GM23338 (cell line): ENCODE data around the gene IFT52. TPM values are rescaled to one million over a fixed set of nuclear protein-coding genes. Genes with fewer than 3 reads are reported as not detected.

Source experiments
- ATAC-seq: fragments of 200-7000 bp; cut with Tn5 transposase; 3 replicates; pipeline ENCODE4 v1.9.1; 2020
- DNase-seq: peaks from one replicate; pipeline ENCODE4 v3.0.0-alpha.2; 2015; ENCODE audit warnings: low spot score
- H2AFZ ChIP-seq: fragments of 200-600 bp; sonication (generic); 2 replicates; pipeline ENCODE4 v1.8.0; 2016; ENCODE audit warnings: antibody characterized with exemption, mild to moderate bottlenecking, moderate library complexity
- H3F3A ChIP-seq: fragments of 200-600 bp; sonication (generic); replicated peaks from 2 replicates; pipeline ENCODE4 v1.8.0; 2017; ENCODE audit warnings: antibody characterized with exemption, mixed run types, low read depth
- H3K27ac ChIP-seq: fragments of 200-600 bp; sonication (generic); 2 replicates; pipeline ENCODE4 v1.6.1; 2016; ENCODE audit warnings: low read depth
- H3K27me3 ChIP-seq: fragments of 200-600 bp; sonication (generic); 2 replicates; pipeline ENCODE4 v1.8.0; 2016; ENCODE audit warnings: mild to moderate bottlenecking, mixed run types, moderate library complexity; ENCODE audit not compliant: insufficient read depth
- H3K36me3 ChIP-seq: fragments of 200-600 bp; sonication (generic); 2 replicates; pipeline ENCODE4 v1.8.0; 2016; ENCODE audit warnings: mild to moderate bottlenecking; ENCODE audit not compliant: insufficient read depth
- H3K4me1 ChIP-seq: fragments of 200-600 bp; sonication (generic); 2 replicates; pipeline ENCODE4 v1.8.0; 2016; ENCODE audit warnings: mild to moderate bottlenecking, moderate library complexity; ENCODE audit not compliant: insufficient read depth
- H3K4me2 ChIP-seq: fragments of 200-600 bp; sonication (generic); 2 replicates; pipeline ENCODE4 v1.7.1; 2017; ENCODE audit warnings: mixed run types
- H3K4me3 ChIP-seq: fragments of 200-600 bp; sonication (generic); 2 replicates; pipeline ENCODE4 v1.6.1; 2016; ENCODE audit warnings: mixed run types
- H3K79me2 ChIP-seq: fragments of 200-600 bp; sonication (generic); replicated peaks from 2 replicates; pipeline ENCODE4 v1.8.0; 2017; ENCODE audit warnings: mild to moderate bottlenecking; ENCODE audit not compliant: insufficient read depth
- H3K9me2 ChIP-seq: fragments of 200-600 bp; sonication (generic); 2 replicates; pipeline ENCODE4 v1.8.0; 2017; ENCODE audit not compliant: insufficient read depth
- H4K20me1 ChIP-seq: fragments of 200-600 bp; sonication (generic); replicated peaks from 2 replicates; pipeline ENCODE4 v1.8.0; 2017; ENCODE audit warnings: mild to moderate bottlenecking; ENCODE audit not compliant: insufficient read depth
- H3K27ac Mint-ChIP-seq: 2 replicates; pipeline ENCODE4 v1.8.0; 2020; ENCODE audit warnings: inconsistent platforms, mild to moderate bottlenecking, moderate library complexity, mixed read lengths
- H3K27me3 Mint-ChIP-seq: 3 replicates; pipeline ENCODE4 v1.8.0; 2022; ENCODE audit warnings: low read depth, mild to moderate bottlenecking, moderate library complexity, mixed read lengths, inconsistent platforms; ENCODE audit not compliant: insufficient read depth, poor library complexity
- H3K36me3 Mint-ChIP-seq: 3 replicates; pipeline ENCODE4 v1.8.0; 2021; ENCODE audit warnings: low read depth, mild to moderate bottlenecking, inconsistent platforms, moderate library complexity, mixed read lengths
- H3K4me1 Mint-ChIP-seq: 3 replicates; pipeline ENCODE4 v1.8.0; 2020; ENCODE audit warnings: mild to moderate bottlenecking, inconsistent platforms, mixed read lengths
- H3K4me3 Mint-ChIP-seq: 3 replicates; pipeline ENCODE4 v1.8.0; 2021; ENCODE audit warnings: moderate library complexity, mild to moderate bottlenecking, inconsistent platforms, mixed read lengths
- H3K9me3 Mint-ChIP-seq: 3 replicates; pipeline ENCODE4 v1.8.0; 2020; ENCODE audit warnings: moderate library complexity, mild to moderate bottlenecking, inconsistent platforms, mixed read lengths
- CREB1 ChIP-seq: fragments of 250-450 bp; sonication (Bioruptor Pico); IDR thresholded peaks from 2 replicates; pipeline ENCODE4 v1.5.0; 2020; ENCODE audit warnings: low read depth, mild to moderate bottlenecking, moderate library complexity
- EZH2 ChIP-seq: fragments of 200-600 bp; sonication (generic); IDR thresholded peaks from one replicate; pipeline ENCODE4 v1.8.0; 2017; ENCODE audit warnings: antibody characterized with exemption, mild to moderate bottlenecking, low read depth; ENCODE audit not compliant: unreplicated experiment
- EZH2phosphoT487 ChIP-seq: fragments of 200-600 bp; sonication (generic); IDR thresholded peaks from one replicate; pipeline ENCODE4 v1.8.1; 2018; ENCODE audit warnings: antibody characterized with exemption; ENCODE audit not compliant: unreplicated experiment
- NANOG ChIP-seq: IDR thresholded peaks from 2 replicates; pipeline ENCODE4 v1.6.1; 2016; ENCODE audit warnings: antibody characterized with exemption, borderline replicate concordance
- POLR2AphosphoS5 ChIP-seq: IDR thresholded peaks from 2 replicates; pipeline ENCODE4 v1.6.1; 2016; ENCODE audit warnings: antibody characterized with exemption, low read depth
- STAT1 ChIP-seq: IDR thresholded peaks from one replicate; pipeline ENCODE4 v1.6.1; 2016; ENCODE audit warnings: antibody characterized with exemption; ENCODE audit not compliant: unreplicated experiment
- ZNF114 ChIP-seq: fragments of 250-450 bp; sonication (Bioruptor Pico); IDR thresholded peaks from 2 replicates; pipeline ENCODE4 v1.5.0; 2020; ENCODE audit warnings: mild to moderate bottlenecking, moderate library complexity
- ZNF331 ChIP-seq: fragments of 250-450 bp; sonication (Bioruptor Pico); IDR thresholded peaks from 2 replicates; pipeline ENCODE4 v1.5.0; 2020; ENCODE audit warnings: low read depth, mild to moderate bottlenecking, moderate library complexity
- polyA plus RNA-seq: library from polyadenylated mRNA; unstranded; fragments of >200 nt; fragmentation: Nextera tagmentation; extraction: Ambion mirVana; gene quantifications from 2 replicates; pipeline ENCODE4 v1.2.1, GENCODE V29; 2016
- total RNA-seq: library from RNA; depleted of rRNA; stranded (reverse); fragments of >200 nt; shearing (Covaris generic); gene quantifications from 2 replicates; pipeline ENCODE4 v1.2.3, GENCODE V29; 2014
- TF ChIP-seq, protein P1 (sequence below): IDR thresholded peaks from 2 replicates; pipeline ENCODE4 v1.6.1; 2016; ENCODE audit warnings: antibody characterized with exemption
- TF ChIP-seq, protein P2 (sequence below), 2 experiments: fragments of 200-600 bp in 1 of 2; sonication (generic) in 1 of 2; conservative IDR thresholded peaks; 2 replicates each; pipeline versions ENCODE4 v1.5.1 to v1.6.1; 2016 to 2017; ENCODE audit warnings: antibody characterized with exemption in 2 of 2, low read depth in 2 of 2, mild to moderate bottlenecking in 2 of 2, moderate library complexity in 1 of 2
- TF ChIP-seq, protein P3 (sequence below): IDR thresholded peaks from one replicate; pipeline ENCODE4 v1.6.1; 2018; ENCODE audit warnings: antibody characterized with exemption; ENCODE audit not compliant: unreplicated experiment
- TF ChIP-seq, protein P4 (sequence below): fragments of 250-450 bp; sonication (Bioruptor Pico); IDR thresholded peaks from 2 replicates; pipeline ENCODE4 v1.5.0; 2020; ENCODE audit warnings: mild to moderate bottlenecking, moderate library complexity

The IFT52 gene
- total and polyA plus RNA-seq, 2 experiments from 2014 or later: 30.4 to 39.8 TPM

DNA sequence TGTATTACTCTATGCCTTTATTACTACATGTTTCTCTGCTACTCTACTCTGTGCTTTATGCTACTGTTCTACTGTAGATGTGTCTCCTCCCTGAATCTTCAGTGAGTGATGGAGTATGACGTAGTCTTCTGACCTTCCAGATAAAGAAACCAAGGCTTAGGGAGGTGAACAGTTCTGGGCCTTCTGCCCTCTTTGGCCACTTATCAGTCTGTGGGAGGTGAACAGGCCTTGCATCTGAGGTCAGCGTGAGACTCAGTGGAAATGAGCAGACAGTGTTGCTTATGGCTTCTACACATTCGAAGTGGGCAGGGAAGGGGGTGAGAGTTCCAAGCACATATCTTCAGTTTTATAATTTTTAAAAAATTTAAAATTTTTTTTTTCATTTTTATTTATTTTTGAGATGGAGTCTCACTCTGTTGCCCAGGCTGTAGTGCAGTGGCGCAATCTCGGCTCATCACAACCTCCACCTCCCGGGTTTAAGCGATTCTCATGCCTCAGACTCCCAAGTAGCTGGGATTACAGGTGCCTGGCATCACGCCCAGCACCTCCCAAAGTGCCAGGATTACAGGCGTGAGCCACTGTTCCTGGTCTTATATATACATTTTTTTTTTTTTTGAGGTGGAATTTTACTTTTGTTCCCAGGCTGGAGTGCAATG is 100.3 kb downstream of the IFT52 start:
- no peak for ATAC-seq
- H3K27ac ChIP-seq: no peak overlapping the region
- H3K27me3 Mint-ChIP-seq: peaks cover 1% of the 10 kb centered on the region
- H3K4me2 ChIP-seq: no peak overlapping the region
- no peaks in the 10 kb centered on the region for H3K4me1 ChIP-seq
- H3K36me3 ChIP-seq: peaks cover 24% of the 10 kb centered on the region
- DNase-seq: no peak
- H3K4me3 ChIP-seq: no peak overlapping the region
- H3F3A ChIP-seq: no peaks in the 10 kb centered on the region
- no peak overlapping the region for H3K27ac Mint-ChIP-seq
- peaks cover 15% of the 10 kb centered on the region for H4K20me1 ChIP-seq
- no peaks in the 10 kb centered on the region for H3K4me1 Mint-ChIP-seq
- H3K79me2 ChIP-seq: no peaks in the 10 kb centered on the region
- H3K27me3 ChIP-seq: no peaks in the 10 kb centered on the region
- H2AFZ ChIP-seq: no peak overlapping the region
- peaks cover 58% of the 10 kb centered on the region for H3K36me3 Mint-ChIP-seq
- TF ChIP-seq, protein P1, sequence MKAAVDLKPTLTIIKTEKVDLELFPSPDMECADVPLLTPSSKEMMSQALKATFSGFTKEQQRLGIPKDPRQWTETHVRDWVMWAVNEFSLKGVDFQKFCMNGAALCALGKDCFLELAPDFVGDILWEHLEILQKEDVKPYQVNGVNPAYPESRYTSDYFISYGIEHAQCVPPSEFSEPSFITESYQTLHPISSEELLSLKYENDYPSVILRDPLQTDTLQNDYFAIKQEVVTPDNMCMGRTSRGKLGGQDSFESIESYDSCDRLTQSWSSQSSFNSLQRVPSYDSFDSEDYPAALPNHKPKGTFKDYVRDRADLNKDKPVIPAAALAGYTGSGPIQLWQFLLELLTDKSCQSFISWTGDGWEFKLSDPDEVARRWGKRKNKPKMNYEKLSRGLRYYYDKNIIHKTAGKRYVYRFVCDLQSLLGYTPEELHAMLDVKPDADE: no peak
- TF ChIP-seq, protein P2, sequence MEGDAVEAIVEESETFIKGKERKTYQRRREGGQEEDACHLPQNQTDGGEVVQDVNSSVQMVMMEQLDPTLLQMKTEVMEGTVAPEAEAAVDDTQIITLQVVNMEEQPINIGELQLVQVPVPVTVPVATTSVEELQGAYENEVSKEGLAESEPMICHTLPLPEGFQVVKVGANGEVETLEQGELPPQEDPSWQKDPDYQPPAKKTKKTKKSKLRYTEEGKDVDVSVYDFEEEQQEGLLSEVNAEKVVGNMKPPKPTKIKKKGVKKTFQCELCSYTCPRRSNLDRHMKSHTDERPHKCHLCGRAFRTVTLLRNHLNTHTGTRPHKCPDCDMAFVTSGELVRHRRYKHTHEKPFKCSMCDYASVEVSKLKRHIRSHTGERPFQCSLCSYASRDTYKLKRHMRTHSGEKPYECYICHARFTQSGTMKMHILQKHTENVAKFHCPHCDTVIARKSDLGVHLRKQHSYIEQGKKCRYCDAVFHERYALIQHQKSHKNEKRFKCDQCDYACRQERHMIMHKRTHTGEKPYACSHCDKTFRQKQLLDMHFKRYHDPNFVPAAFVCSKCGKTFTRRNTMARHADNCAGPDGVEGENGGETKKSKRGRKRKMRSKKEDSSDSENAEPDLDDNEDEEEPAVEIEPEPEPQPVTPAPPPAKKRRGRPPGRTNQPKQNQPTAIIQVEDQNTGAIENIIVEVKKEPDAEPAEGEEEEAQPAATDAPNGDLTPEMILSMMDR (conservative IDR thresholded peaks at IDR 0.05; ENCODE audit: low read depth in 2 of 2): no peak
- TF ChIP-seq CREB1 (CRISPR knock-in tag): no peak
- no peak for TF ChIP-seq NANOG
- no peak for TF ChIP-seq EZH2
- no peak for TF ChIP-seq ZNF331
- TF ChIP-seq EZH2phosphoT487: no peak
- TF ChIP-seq, protein P3, sequence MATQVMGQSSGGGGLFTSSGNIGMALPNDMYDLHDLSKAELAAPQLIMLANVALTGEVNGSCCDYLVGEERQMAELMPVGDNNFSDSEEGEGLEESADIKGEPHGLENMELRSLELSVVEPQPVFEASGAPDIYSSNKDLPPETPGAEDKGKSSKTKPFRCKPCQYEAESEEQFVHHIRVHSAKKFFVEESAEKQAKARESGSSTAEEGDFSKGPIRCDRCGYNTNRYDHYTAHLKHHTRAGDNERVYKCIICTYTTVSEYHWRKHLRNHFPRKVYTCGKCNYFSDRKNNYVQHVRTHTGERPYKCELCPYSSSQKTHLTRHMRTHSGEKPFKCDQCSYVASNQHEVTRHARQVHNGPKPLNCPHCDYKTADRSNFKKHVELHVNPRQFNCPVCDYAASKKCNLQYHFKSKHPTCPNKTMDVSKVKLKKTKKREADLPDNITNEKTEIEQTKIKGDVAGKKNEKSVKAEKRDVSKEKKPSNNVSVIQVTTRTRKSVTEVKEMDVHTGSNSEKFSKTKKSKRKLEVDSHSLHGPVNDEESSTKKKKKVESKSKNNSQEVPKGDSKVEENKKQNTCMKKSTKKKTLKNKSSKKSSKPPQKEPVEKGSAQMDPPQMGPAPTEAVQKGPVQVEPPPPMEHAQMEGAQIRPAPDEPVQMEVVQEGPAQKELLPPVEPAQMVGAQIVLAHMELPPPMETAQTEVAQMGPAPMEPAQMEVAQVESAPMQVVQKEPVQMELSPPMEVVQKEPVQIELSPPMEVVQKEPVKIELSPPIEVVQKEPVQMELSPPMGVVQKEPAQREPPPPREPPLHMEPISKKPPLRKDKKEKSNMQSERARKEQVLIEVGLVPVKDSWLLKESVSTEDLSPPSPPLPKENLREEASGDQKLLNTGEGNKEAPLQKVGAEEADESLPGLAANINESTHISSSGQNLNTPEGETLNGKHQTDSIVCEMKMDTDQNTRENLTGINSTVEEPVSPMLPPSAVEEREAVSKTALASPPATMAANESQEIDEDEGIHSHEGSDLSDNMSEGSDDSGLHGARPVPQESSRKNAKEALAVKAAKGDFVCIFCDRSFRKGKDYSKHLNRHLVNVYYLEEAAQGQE: no peak
- no peak for TF ChIP-seq POLR2AphosphoS5
- TF ChIP-seq, protein P4, sequence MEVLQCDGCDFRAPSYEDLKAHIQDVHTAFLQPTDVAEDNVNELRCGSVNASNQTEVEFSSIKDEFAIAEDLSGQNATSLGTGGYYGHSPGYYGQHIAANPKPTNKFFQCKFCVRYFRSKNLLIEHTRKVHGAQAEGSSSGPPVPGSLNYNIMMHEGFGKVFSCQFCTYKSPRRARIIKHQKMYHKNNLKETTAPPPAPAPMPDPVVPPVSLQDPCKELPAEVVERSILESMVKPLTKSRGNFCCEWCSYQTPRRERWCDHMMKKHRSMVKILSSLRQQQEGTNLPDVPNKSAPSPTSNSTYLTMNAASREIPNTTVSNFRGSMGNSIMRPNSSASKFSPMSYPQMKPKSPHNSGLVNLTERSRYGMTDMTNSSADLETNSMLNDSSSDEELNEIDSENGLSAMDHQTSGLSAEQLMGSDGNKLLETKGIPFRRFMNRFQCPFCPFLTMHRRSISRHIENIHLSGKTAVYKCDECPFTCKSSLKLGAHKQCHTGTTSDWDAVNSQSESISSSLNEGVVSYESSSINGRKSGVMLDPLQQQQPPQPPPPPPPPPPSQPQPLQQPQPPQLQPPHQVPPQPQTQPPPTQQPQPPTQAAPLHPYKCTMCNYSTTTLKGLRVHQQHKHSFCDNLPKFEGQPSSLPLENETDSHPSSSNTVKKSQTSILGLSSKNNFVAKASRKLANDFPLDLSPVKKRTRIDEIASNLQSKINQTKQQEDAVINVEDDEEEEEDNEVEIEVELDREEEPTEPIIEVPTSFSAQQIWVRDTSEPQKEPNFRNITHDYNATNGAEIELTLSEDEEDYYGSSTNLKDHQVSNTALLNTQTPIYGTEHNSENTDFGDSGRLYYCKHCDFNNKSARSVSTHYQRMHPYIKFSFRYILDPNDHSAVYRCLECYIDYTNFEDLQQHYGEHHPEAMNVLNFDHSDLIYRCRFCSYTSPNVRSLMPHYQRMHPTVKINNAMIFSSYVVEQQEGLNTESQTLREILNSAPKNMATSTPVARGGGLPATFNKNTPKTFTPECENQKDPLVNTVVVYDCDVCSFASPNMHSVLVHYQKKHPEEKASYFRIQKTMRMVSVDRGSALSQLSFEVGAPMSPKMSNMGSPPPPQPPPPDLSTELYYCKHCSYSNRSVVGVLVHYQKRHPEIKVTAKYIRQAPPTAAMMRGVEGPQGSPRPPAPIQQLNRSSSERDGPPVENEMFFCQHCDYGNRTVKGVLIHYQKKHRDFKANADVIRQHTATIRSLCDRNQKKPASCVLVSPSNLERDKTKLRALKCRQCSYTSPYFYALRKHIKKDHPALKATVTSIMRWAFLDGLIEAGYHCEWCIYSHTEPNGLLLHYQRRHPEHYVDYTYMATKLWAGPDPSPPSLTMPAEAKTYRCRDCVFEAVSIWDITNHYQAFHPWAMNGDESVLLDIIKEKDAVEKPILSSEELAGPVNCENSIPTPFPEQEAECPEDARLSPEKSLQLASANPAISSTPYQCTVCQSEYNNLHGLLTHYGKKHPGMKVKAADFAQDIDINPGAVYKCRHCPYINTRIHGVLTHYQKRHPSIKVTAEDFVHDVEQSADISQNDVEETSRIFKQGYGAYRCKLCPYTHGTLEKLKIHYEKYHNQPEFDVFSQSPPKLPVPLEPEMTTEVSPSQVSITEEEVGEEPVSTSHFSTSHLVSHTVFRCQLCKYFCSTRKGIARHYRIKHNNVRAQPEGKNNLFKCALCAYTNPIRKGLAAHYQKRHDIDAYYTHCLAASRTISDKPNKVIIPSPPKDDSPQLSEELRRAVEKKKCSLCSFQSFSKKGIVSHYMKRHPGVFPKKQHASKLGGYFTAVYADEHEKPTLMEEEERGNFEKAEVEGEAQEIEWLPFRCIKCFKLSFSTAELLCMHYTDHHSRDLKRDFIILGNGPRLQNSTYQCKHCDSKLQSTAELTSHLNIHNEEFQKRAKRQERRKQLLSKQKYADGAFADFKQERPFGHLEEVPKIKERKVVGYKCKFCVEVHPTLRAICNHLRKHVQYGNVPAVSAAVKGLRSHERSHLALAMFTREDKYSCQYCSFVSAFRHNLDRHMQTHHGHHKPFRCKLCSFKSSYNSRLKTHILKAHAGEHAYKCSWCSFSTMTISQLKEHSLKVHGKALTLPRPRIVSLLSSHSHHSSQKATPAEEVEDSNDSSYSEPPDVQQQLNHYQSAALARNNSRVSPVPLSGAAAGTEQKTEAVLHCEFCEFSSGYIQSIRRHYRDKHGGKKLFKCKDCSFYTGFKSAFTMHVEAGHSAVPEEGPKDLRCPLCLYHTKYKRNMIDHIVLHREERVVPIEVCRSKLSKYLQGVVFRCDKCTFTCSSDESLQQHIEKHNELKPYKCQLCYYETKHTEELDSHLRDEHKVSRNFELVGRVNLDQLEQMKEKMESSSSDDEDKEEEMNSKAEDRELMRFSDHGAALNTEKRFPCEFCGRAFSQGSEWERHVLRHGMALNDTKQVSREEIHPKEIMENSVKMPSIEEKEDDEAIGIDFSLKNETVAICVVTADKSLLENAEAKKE (CRISPR knock-in tag): no peak
- no peak for TF ChIP-seq ZNF114 (CRISPR knock-in tag)
- TF ChIP-seq STAT1: no peak
- no peak overlapping the region for H3K4me3 Mint-ChIP-seq
- no peaks in the 10 kb centered on the region for H3K9me3 Mint-ChIP-seq
- H3K9me2 ChIP-seq: no peaks in the 10 kb centered on the region
